Heart left ventricle (tissue), 16 donors: ENCODE measurements around the gene TRAPPC10. TPM values are rescaled to one million over a fixed set of nuclear protein-coding genes. Genes with fewer than 3 reads are reported as not detected.

Experiments used
- ATAC-seq, 4 donors: fragments of 200-7000 bp; cut with Tn5 transposase; one replicate each; pipeline ENCODE4 v1.9.1; 2020 to 2022; ENCODE audit warnings: moderate library complexity in 4 of 4, mild to moderate bottlenecking in 3 of 4, moderate number of reproducible peaks in 1 of 4
- DNase-seq, 5 donors: peaks; one replicate each; pipeline ENCODE4 v3.0.0-alpha.2; 2020
- H3K27ac ChIP-seq, 12 donors: fragments of 200-600 bp; sonication (generic) in 4 of 12; one replicate each; pipeline versions ENCODE4 v1.5.0 to v1.8.0; 2016 to 2022; ENCODE audit warnings: mild to moderate bottlenecking in 2 of 12
- H3K27me3 ChIP-seq, 9 donors: fragments of 200-600 bp; sonication (generic) in 2 of 9; one replicate each; pipeline versions ENCODE4 v1.5.1 to v1.8.0; 2016 to 2022; ENCODE audit warnings: mild to moderate bottlenecking in 3 of 9
- H3K36me3 ChIP-seq, 9 donors: fragments of 200-600 bp; sonication (generic) in 2 of 9; one replicate each; pipeline versions ENCODE4 v1.5.0 to v1.8.0; 2018 to 2022; ENCODE audit warnings: mild to moderate bottlenecking in 2 of 9
- H3K4me1 ChIP-seq, 12 donors: fragments of 200-600 bp; sonication (generic) in 4 of 12; one replicate each; pipeline versions ENCODE4 v1.5.0 to v1.8.0; 2016 to 2022; ENCODE audit warnings: mild to moderate bottlenecking in 3 of 12
- H3K4me3 ChIP-seq, 12 donors: fragments of 200-600 bp; sonication (generic) in 4 of 12; one replicate each; pipeline versions ENCODE4 v1.5.0 to v1.8.0; 2017 to 2022; ENCODE audit warnings: mild to moderate bottlenecking in 9 of 12, moderate library complexity in 4 of 12
- H3K9me3 ChIP-seq, 12 donors: fragments of 200-600 bp; sonication (generic) in 4 of 12; one replicate each; pipeline versions ENCODE4 v1.5.0 to v1.8.0; 2016 to 2022; ENCODE audit warnings: mild to moderate bottlenecking in 1 of 12
- CTCF ChIP-seq, 12 donors: fragments of 200-600 bp; sonication (generic) in 4 of 12; IDR thresholded peaks; one replicate each; pipeline versions ENCODE4 v1.5.0 to v1.8.0; 2018 to 2022; ENCODE audit warnings: antibody characterized with exemption in 12 of 12, mild to moderate bottlenecking in 5 of 12
- POLR2A ChIP-seq, 2 donors: fragments of 450-650 bp; IDR thresholded peaks; one replicate each; pipeline ENCODE4 v1.6.1; 2017; ENCODE audit warnings: antibody characterized with exemption in 2 of 2, mild to moderate bottlenecking in 2 of 2, moderate library complexity in 2 of 2
- WGBS, 4 donors: extraction: QIAGEN DNeasy Blood & Tissue Kit in 2 of 4; methylation state at CpG; one replicate each; pipeline versions ENCODE4 v1.1.5 to v1.1.7; 2013 to 2018; 5-methylcytosine and 5-hydroxymethylcytosine counted together
- intact Hi-C, 10 donors: fragments of 100-400 bp; cut with DNase I; formaldehyde crosslinking; loops; one replicate each; pipeline versions ENCODE4 v1.11.1 to v1.14.2; 2022
- polyA plus RNA-seq, 2 donors: library from polyadenylated mRNA; stranded (reverse); fragments of 200-250 nt; gene quantifications; one replicate each; pipeline ENCODE4 v1.2.3, GENCODE V29; 2013
- total RNA-seq, 9 donors: library from RNA; depleted of rRNA in 2 of 9; stranded (reverse); fragments of >200 nt in 2 of 9; fragmentation: NEBNext Ultra II Directional in 3 of 9; extraction: Animal tissue kit (Norgen Biotek cat#: 25700) in 3 of 9; gene quantifications; one replicate each; pipeline versions ENCODE4 v1.1.0 to v1.2.4, GENCODE V29; 2016 to 2023
- donor health status: ischemic (EF 13 %, LVEDD 7.1; RV severe dilation, severe dysfunction).
- donor health status: healthy with polysubstance abuse.
- donor health status: DM: no; HTN: yes; CAD: no.
- donor health status: DM: no; HTN: no; CAD: no.
- donor health status: ischemic (EF 25% LVEDD 6.9; RV normal size, moderate dysfunction).
- donor health status: ischemic (EF 25% LVEDD 5.7; RV mildly dilated, moderate dysfunction).
- donor health status: healthy.
- donor health status: DM: yes; HTN: yes; CAD: no.
- donor health status: ischemic (EF 35%, LVEDD 5.7; RV mildly dilated, moderate dysfunction).
- donor health status: nonischemic (EF 11% LVEDD 7.7; RV severe dilation, severe dysfunction).
- donor health status: DM: yes; HTN: yes; CAD: no.
- donor health status: PGD.
- donor health status: ischemic (EF 29% LVEDD 5.4; RV normal size, mild dysfunction).
- donor health status: nonischemic (EF 23%, LVEDD 6.1; RV moderate dilation, normal function).

The TRAPPC10 gene
- total and polyA plus RNA-seq, 11 donors = 5.6 to 32.0 (median 22.1) TPM

- WGBS, 4 donors = 63 to 69% (median 66%) methylated on average over 5 of the region's 5 CpGs
- intact Hi-C loops = loop anchor here in 2 of 10 donors (5.0 to 10.0 kb wide), 3 partner anchors 240 to 1058 kb away; partner anchors contain the start of gene PFKL (in 1 of the 2)
- TF ChIP-seq CTCF (IDR thresholded peaks at IDR 0.05) = no peak
- TF ChIP-seq POLR2A (IDR thresholded peaks at IDR 0.05) = no peak
- DNase-seq (no peak), ATAC-seq (peak in 3 of 4 donors; percentile 14 to 48 (median 43))
- no peaks in the 10 kb centered on the region for H3K27me3 ChIP-seq
- H3K4me1 ChIP-seq = peaks cover 0 to 41% (median 21%) of the 10 kb centered on the region in 12 donors
- H3K9me3 ChIP-seq = no peaks in the 10 kb centered on the region
- H3K36me3 ChIP-seq = peaks cover 0 to 78% (median 48%) of the 10 kb centered on the region in 9 donors
- H3K27ac ChIP-seq = peak overlapping the region in 6 of 12 donors; percentile 4 to 51 (median 40)
- H3K4me3 ChIP-seq = no peak overlapping the region
Measured at GRCh38 chr21:44054710-44055109, 42.6 kb downstream of the TRAPPC10 start.

GRCh38 chr21:44057055-44057454 is 44.9 kb downstream of the TRAPPC10 start:
- ATAC-seq = no peak
- intact Hi-C loops = loop anchor here in 2 of 10 donors (5.0 to 10.0 kb wide), 3 partner anchors 242 to 1055 kb away; partner anchors contain the start of gene PFKL (in 1 of the 2)
- WGBS, 4 donors = 92 to 98% (median 97%) methylated on average over 9 of the region's 9 CpGs

GRCh38 chr21:44057960-44058651 is 46.0 kb downstream of the TRAPPC10 start:
- 91 to 95% (median 93%) methylated on average over 15 of the region's 15 CpGs for WGBS, 4 donors
- TF ChIP-seq POLR2A (IDR thresholded peaks at IDR 0.05) = no peak
- TF ChIP-seq CTCF (IDR thresholded peaks at IDR 0.05) = no peak
- Histone ChIP-seq H3K27me3 (no peaks in the 10 kb centered on the region), H3K4me1 (peaks cover 0 to 13% (median under 1%) of the 10 kb centered on the region in 12 donors), H3K36me3 (peaks cover 0 to 87% (median 72%) of the 10 kb centered on the region in 9 donors), H3K27ac (no peak overlapping the region), H3K9me3 (no peaks in the 10 kb centered on the region), H3K4me3 (no peak overlapping the region)
- DNase-seq (no peak), ATAC-seq (peak in 1 of 4 donors; percentile 39)
- intact Hi-C loops = loop anchor here in 2 of 10 donors (5.0 to 10.0 kb wide), 3 partner anchors 243 to 1054 kb away; partner anchors contain the start of gene PFKL (in 1 of the 2)

More at GRCh38 chr21:44057055-44057454, 44.9 kb downstream of the TRAPPC10 start:
- Histone ChIP-seq H3K27me3 (no peaks in the 10 kb centered on the region), H3K9me3 (no peaks in the 10 kb centered on the region), H3K27ac (no peak overlapping the region), H3K36me3 (peaks cover 0 to 87% (median 70%) of the 10 kb centered on the region in 9 donors), H3K4me3 (no peak overlapping the region), H3K4me1 (peaks cover 0 to 21% (median 8%) of the 10 kb centered on the region in 12 donors)
- TF ChIP-seq POLR2A (IDR thresholded peaks at IDR 0.05) (no peak), CTCF (IDR thresholded peaks at IDR 0.05) (no peak)
- no peak for DNase-seq

- 88 to 96% (median 94%) methylated on average over 12 of the region's 12 CpGs for WGBS, 4 donors
- Histone ChIP-seq H3K36me3 (peaks cover 0 to 87% (median 74%) of the 10 kb centered on the region in 9 donors), H3K27me3 (no peaks in the 10 kb centered on the region), H3K4me1 (peaks cover 0 to 13% (median 0%) of the 10 kb centered on the region in 12 donors), H3K27ac (no peak overlapping the region), H3K9me3 (no peaks in the 10 kb centered on the region), H3K4me3 (no peak overlapping the region)
- DNase-seq = no peak
- no peak for ATAC-seq
- intact Hi-C loops = loop anchor here in 2 of 10 donors (5.0 to 10.0 kb wide), 3 partner anchors 244 to 1054 kb away; partner anchors contain the start of gene PFKL (in 1 of the 2)
- TF ChIP-seq CTCF (IDR thresholded peaks at IDR 0.05) (no peak), POLR2A (IDR thresholded peaks at IDR 0.05) (no peak)
Measured at GRCh38 chr21:44058652-44058964, 46.5 kb downstream of the TRAPPC10 start.
